B cell (primary cell): Measurements from ENCODE around the gene CCL17. TPM values are rescaled to one million over a fixed set of nuclear protein-coding genes. Genes with fewer than 3 reads are reported as not detected.
"Not testable (repeated sequence)": the region's sequence is repeated elsewhere in the genome, so short reads cannot be mapped to it uniquely, and the experiment has no call there.

Experiments
- ATAC-seq: fragments of 200-7000 bp; cut with Tn5 transposase; one replicate; pipeline ENCODE4 v1.10.0; 2021; ENCODE audit warnings: low read depth, mild to moderate bottlenecking, moderate number of reproducible peaks, moderate library complexity
- CTCF ChIA-PET: fragments of 350-600 bp; sonication (Branson Sonifier 250); formaldehyde crosslinking; loops from one replicate; lab custom pipeline; 2021; ENCODE audit warnings: antibody characterized with exemption, inconsistent platforms; lab: Charles Lee
- POLR2A ChIA-PET: fragments of 350-600 bp; sonication (Branson Sonifier 250); formaldehyde crosslinking; loops from one replicate; lab custom pipeline; 2021; ENCODE audit warnings: antibody characterized with exemption; lab: Charles Lee
- DNase-seq: peaks from one replicate; pipeline ENCODE4 v3.0.0; 2013
- H2AFZ ChIP-seq: 2 replicates; pipeline ENCODE4 v1.6.1; 2012; ENCODE audit warnings: mild to moderate bottlenecking, low read depth, low read length; ENCODE audit not compliant: insufficient read depth, poor library complexity, severe bottlenecking
- H3K27ac ChIP-seq, 2 donors: 1 replicate in 1 of 2; 2 replicates in 1 of 2; pipeline ENCODE4 v1.5.1; 2012 to 2013; ENCODE audit warnings: low read length in 2 of 2, mild to moderate bottlenecking in 2 of 2, moderate library complexity in 1 of 2
- H3K27me3 ChIP-seq, 4 experiments: fragments of 200-600 bp in 1 of 4; sonication (generic) in 1 of 4; replicated peaks in 1 of 4; 1 replicate in 2 of 4; 2 replicates in 2 of 4; pipeline versions ENCODE4 v1.6.1 to v1.7.0; 2013 to 2016; ENCODE audit warnings: low read length in 3 of 4, mild to moderate bottlenecking in 2 of 4, mixed read lengths in 1 of 4, moderate library complexity in 1 of 4; ENCODE audit not compliant: insufficient read depth in 4 of 4, control insufficient read depth in 3 of 4; ENCODE audit errors: control extremely low read depth in 1 of 4
- H3K36me3 ChIP-seq, 2 experiments: replicated peaks in 1 of 2; 1 replicate in 1 of 2; 2 replicates in 1 of 2; pipeline versions ENCODE4 v1.6.1 to v1.7.1; 2013; ENCODE audit warnings: low read length in 1 of 2; ENCODE audit not compliant: insufficient read depth in 2 of 2, control insufficient read depth in 1 of 2; ENCODE audit errors: control extremely low read depth in 1 of 2, extremely low read depth in 1 of 2
- H3K4me1 ChIP-seq, 2 donors: fragments of 200-600 bp in 1 of 2; sonication (generic) in 1 of 2; 1 replicate in 1 of 2; 2 replicates in 1 of 2; pipeline versions ENCODE4 v1.5.1 to v1.6.1; 2013 to 2017; ENCODE audit warnings: low read length in 2 of 2; ENCODE audit not compliant: control insufficient read depth in 2 of 2, insufficient read depth in 2 of 2
- H3K4me2 ChIP-seq: replicated peaks from 2 replicates; pipeline ENCODE3; 2012; ENCODE audit warnings: mild to moderate bottlenecking, low read depth, low read length; ENCODE audit not compliant: poor library complexity, severe bottlenecking
- H3K4me3 ChIP-seq, 5 experiments: fragments of 200-600 bp in 1 of 5; sonication (generic) in 1 of 5; 1 replicate in 3 of 5; 2 replicates in 2 of 5; pipeline versions ENCODE4 v1.5.1 to v1.7.0; 2011 to 2016; ENCODE audit warnings: low read length in 4 of 5, mild to moderate bottlenecking in 4 of 5, low read depth in 2 of 5, control low read depth in 1 of 5, moderate library complexity in 1 of 5; ENCODE audit not compliant: insufficient read depth in 1 of 5; ENCODE audit errors: control extremely low read depth in 1 of 5, extremely low read depth in 1 of 5
- H3K79me2 ChIP-seq: fragments of 200-600 bp; sonication (generic); one replicate; pipeline ENCODE4 v1.6.0; 2016; ENCODE audit warnings: low read length; ENCODE audit not compliant: control insufficient read depth, insufficient read depth
- H3K9ac ChIP-seq: fragments of 200-600 bp; sonication (generic); 2 replicates; pipeline ENCODE4 v1.6.1; 2017; ENCODE audit warnings: mild to moderate bottlenecking, low read length, moderate library complexity
- H3K9me3 ChIP-seq, 3 donors: one replicate each; pipeline versions ENCODE4 v1.6.1 to v1.7.1; 2013; ENCODE audit warnings: low read length in 2 of 3; ENCODE audit not compliant: control insufficient read depth in 2 of 3, insufficient read depth in 1 of 3; ENCODE audit errors: control extremely low read depth in 1 of 3
- H4K20me1 ChIP-seq: 2 replicates; pipeline ENCODE4 v1.6.0; 2012; ENCODE audit warnings: mild to moderate bottlenecking, low read length; ENCODE audit not compliant: insufficient read depth, control insufficient read depth, poor library complexity, severe bottlenecking
- H3K27ac Mint-ChIP-seq: one replicate; pipeline ENCODE4 v1.8.0; 2021; ENCODE audit warnings: mixed read lengths
- H3K27me3 Mint-ChIP-seq: one replicate; pipeline ENCODE4 v1.8.0; 2021; ENCODE audit warnings: mixed read lengths
- H3K4me1 Mint-ChIP-seq: one replicate; pipeline ENCODE4 v1.8.0; 2021; ENCODE audit warnings: mixed read lengths
- H3K4me3 Mint-ChIP-seq: one replicate; pipeline ENCODE4 v1.8.0; 2021; ENCODE audit warnings: mixed read lengths
- H3K9me3 Mint-ChIP-seq: one replicate; pipeline ENCODE4 v1.8.0; 2022; ENCODE audit warnings: mixed read lengths; ENCODE audit not compliant: insufficient read depth
- EZH2 ChIP-seq: IDR thresholded peaks from 2 replicates; pipeline ENCODE4 v1.6.1; 2012; ENCODE audit warnings: borderline replicate concordance, low read depth, mild to moderate bottlenecking, moderate library complexity, low read length; ENCODE audit not compliant: insufficient read depth, poor library complexity, severe bottlenecking
- WGBS: methylation state at CpG from one replicate; pipeline ENCODE4 v1.1.5; 2013; ENCODE audit warnings: missing lambda C conversion rate; ENCODE audit not compliant: insufficient coverage; 5-methylcytosine and 5-hydroxymethylcytosine counted together
- intact Hi-C: fragments of 100-400 bp; cut with micrococcal nuclease; formaldehyde crosslinking; loops from one replicate; pipeline ENCODE4 v1.10.0; 2022
- polyA plus RNA-seq: library from polyadenylated mRNA; depleted of rRNA; stranded (reverse); fragments of >200 nt; gene quantifications from 2 replicates; pipeline ENCODE4 v1.2.3, GENCODE V29; 2012
- total RNA-seq, 2 donors: library from RNA; stranded (reverse); fragments of 120-200 nt in 1 of 2; gene quantifications; 1 replicate in 1 of 2; 2 replicates in 1 of 2; pipeline versions ENCODE4 v1.2.3 to v1.2.4, GENCODE V29; 2013 to 2022
- TF ChIP-seq, protein P1 (sequence below): fragments of 200-600 bp; IDR thresholded peaks from one replicate; pipeline ENCODE4 v1.8.0; 2022; ENCODE audit warnings: antibody characterized with exemption, mild to moderate bottlenecking

CCL17 gene
- total and polyA plus RNA-seq, 2 donors (not counting 1 experiment from before 2014, with no cell fraction given) = not detected

- H3K27ac ChIP-seq, H3K9me3 ChIP-seq, H4K20me1 ChIP-seq, H3K4me2 ChIP-seq, intact Hi-C loops, H3K36me3 ChIP-seq, H3K27me3 ChIP-seq, H2AFZ ChIP-seq, ATAC-seq, H3K9me3 Mint-ChIP-seq, H3K4me3 Mint-ChIP-seq, H3K27me3 Mint-ChIP-seq, H3K79me2 ChIP-seq, DNase-seq, H3K27ac Mint-ChIP-seq, H3K9ac ChIP-seq, H3K4me3 ChIP-seq, CTCF ChIA-PET: not testable (repeated sequence)
- WGBS = 88% methylated on average over 5 of the region's 8 CpGs
- H3K4me1 ChIP-seq = peaks cover 10 to 13% of the 10 kb centered on the region in 2 donors
- peaks cover 17% of the 10 kb centered on the region for H3K4me1 Mint-ChIP-seq
- POLR2A ChIA-PET = interaction anchor here (0.7 kb wide), 1 partner anchor 386 kb away, joined by 6 read pairs; the partner anchor contains the start of gene NLRC5
Measured at GRCh38 chr16:57374925-57375465, 29.6 kb upstream of the CCL17 start.

DNA sequence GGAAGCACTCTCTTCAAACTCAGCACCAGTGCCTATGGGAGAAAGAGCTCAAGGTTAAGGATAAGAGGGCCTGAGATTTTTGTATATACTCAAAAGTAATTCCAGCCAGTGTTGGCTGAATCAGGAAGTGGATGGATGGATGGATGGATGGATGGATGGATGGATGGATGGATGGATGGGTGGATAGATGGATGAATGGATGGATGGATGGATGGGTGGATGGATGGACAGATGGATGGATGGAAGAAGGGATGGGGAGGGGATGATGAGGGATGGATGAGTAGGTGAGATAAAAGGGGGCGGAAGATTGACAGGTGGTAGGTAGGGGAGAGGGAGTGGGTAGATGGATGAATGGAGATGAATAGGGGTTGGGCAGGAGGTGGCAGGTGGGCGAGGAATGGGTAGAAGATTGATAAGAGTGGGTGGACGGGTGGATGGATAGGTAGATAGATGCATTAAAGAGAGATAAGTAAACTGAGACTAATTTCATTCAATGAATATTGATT, 28.2 kb upstream of the CCL17 start:
- intact Hi-C loops = no loop called here
- Mint-ChIP-seq H3K4me1 (peaks cover 24% of the 10 kb centered on the region), H3K9me3 (no peaks in the 10 kb centered on the region), H3K27ac (peak overlapping the region; percentile 3), H3K4me3 (no peak overlapping the region), H3K27me3 (no peaks in the 10 kb centered on the region)
- DNase-seq (no peak), ATAC-seq (no peak)
- Histone ChIP-seq H3K4me3 (no peak overlapping the region), H3K4me1 (peaks cover 17 to 22% of the 10 kb centered on the region in 2 donors), H3K4me2 (no peak overlapping the region), H4K20me1 (no peaks in the 10 kb centered on the region), H3K79me2 (no peaks in the 10 kb centered on the region), H3K9me3 (no peaks in the 10 kb centered on the region), H3K27ac (no peak overlapping the region), H2AFZ (no peak overlapping the region), H3K36me3 (no peaks in the 10 kb centered on the region), H3K9ac (no peak overlapping the region), H3K27me3 (peaks cover 0 to 5% (median 1%) of the 10 kb centered on the region in 4 experiments)
- POLR2A ChIA-PET = interaction anchor here (0.7 kb wide), 1 partner anchor 12 kb away, joined by 3 read pairs; no protein-coding TSS in a partner anchor
- CTCF ChIA-PET = no interaction called here
- TF ChIP-seq, protein P1, sequence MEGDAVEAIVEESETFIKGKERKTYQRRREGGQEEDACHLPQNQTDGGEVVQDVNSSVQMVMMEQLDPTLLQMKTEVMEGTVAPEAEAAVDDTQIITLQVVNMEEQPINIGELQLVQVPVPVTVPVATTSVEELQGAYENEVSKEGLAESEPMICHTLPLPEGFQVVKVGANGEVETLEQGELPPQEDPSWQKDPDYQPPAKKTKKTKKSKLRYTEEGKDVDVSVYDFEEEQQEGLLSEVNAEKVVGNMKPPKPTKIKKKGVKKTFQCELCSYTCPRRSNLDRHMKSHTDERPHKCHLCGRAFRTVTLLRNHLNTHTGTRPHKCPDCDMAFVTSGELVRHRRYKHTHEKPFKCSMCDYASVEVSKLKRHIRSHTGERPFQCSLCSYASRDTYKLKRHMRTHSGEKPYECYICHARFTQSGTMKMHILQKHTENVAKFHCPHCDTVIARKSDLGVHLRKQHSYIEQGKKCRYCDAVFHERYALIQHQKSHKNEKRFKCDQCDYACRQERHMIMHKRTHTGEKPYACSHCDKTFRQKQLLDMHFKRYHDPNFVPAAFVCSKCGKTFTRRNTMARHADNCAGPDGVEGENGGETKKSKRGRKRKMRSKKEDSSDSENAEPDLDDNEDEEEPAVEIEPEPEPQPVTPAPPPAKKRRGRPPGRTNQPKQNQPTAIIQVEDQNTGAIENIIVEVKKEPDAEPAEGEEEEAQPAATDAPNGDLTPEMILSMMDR = no peak
- no peak for TF ChIP-seq EZH2
- WGBS = 100% methylated on average over 3 of the region's 3 CpGs
